GM18517 (cell line): ENCODE data around the gene FAM72D.
"Not testable (repeated sequence)": the region's sequence is repeated elsewhere in the genome, so short reads cannot be mapped to it uniquely, and the experiment has no call there.

Experiments
- ATAC-seq: cut with Tn5 transposase; IDR thresholded peaks from one replicate; pipeline ENCODE4 v1.9.1; 2021; ENCODE audit warnings: mild to moderate bottlenecking, moderate library complexity; ENCODE audit not compliant: unreplicated experiment

FAM72D gene

DNA sequence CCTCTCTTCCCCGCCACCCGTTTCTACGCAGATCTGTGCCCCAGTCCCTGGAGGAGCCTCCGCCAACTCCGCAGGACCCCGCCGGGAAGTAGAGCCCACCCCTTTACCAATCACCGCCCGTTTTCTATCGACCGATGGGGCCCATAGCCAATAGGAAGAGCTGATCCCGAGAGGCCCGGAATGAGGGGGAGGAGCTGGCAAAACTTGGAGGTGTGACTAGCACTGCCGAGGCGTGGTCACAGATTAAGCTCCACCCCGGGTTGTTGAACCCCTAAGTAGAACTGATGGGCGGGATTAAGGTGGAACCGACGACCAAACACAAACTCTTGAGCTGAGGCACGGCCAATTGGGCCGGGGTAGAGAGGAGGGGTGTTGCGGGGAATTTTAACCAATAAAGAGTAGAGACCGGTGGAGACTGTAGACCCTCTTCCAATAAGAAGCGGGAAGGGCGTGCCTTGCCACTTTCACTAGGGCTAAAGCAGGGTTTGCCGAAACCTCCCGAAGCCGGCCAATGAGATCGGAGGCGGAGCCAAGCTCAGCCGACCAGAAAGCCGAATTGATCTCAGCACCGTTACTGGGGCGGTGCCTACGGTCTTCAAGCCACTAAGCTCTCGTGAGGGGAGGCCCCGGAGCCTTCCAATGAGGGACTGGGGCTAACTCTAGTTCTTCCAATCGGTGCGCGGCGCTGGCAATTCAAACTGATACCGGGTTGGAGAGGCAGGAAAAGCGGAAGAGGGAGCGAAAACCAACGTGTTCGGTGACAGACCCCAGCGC is at the start of gene FAM72D, which contains the start of gene SRGAP2B:
FAM72D (plus strand) TSS at position 691 of the 774 bp plus-strand sequence. CDS start 874 bp downstream, outside the sequence.
SRGAP2B (minus strand) TSS at position 45 of the 774 bp plus-strand sequence. CDS start 2,427 bp downstream, outside the sequence.
- peak; percentile 90 for ATAC-seq

DNA sequence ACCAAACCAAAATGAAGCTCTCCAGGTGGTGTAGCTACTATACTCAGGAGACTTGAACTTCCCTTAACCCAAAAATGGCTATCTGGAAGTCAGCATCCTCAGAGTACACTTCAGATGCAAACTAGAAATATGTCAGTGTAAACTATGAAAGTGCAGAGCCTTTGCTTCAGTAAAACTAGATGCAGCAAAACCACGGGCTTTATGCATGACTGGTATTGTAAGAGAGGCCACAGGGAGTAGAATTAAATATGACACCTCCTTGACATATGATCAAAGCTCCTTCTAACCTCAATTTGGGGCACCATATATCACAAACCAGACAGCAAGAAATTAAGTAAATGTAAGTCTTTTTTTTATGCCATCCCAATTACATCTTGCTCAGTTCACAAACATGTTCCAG is 48.2 kb upstream of the FAM72D start:
- ATAC-seq: peak; percentile 78

- ATAC-seq: not testable (repeated sequence)
Observed at GRCh38 chr1:145048181-145048856, 47.5 kb upstream of the FAM72D start.

GRCh38 chr1:145052019-145052776 is 43.6 kb upstream of the FAM72D start:
- ATAC-seq: not testable (repeated sequence)

- not testable (repeated sequence) for ATAC-seq
Observed at GRCh38 chr1:145053428-145053827, 42.3 kb upstream of the FAM72D start.

DNA sequence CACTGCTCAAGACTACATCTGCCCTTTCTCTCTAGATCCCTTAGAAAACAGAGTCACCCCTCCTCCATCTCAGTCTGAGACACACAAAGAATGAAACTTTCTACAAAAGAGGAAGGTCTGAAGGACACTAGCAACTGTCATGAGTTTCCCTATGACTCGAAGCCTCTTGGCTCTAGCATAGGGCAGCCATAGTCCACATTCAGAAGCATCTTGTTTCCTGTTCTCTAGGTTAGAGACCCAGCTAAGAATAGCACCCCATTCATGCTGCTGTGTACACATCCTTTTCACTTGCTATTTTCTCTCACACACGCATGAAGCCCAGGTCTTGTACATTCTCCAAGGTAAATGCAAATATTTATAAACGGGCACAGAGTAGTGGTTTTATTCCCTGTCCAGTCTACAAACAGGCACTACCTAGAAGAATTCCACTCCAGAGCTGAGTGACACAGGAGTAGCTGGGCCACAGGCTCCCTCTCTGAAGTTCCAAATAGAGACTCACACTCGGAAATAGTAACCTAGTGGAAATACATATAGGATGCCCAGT is 40.5 kb upstream of the FAM72D start:
- peak; percentile 98 for ATAC-seq

GRCh38 chr1:145058184-145058583 is 37.6 kb upstream of the FAM72D start:
- peak; percentile 44 for ATAC-seq

- not testable (repeated sequence) for ATAC-seq
Observed at GRCh38 chr1:145063285-145063684, 32.5 kb upstream of the FAM72D start.

GRCh38 chr1:145063941-145064648 is 31.7 kb upstream of the FAM72D start:
- not testable (repeated sequence) for ATAC-seq

- ATAC-seq: not testable (repeated sequence)
Observed at GRCh38 chr1:145065194-145065826, 30.5 kb upstream of the FAM72D start.

- ATAC-seq: not testable (repeated sequence)
Observed at GRCh38 chr1:145066486-145066885, 29.3 kb upstream of the FAM72D start.

GRCh38 chr1:145071569-145071968 is 24.2 kb upstream of the FAM72D start:
- not testable (repeated sequence) for ATAC-seq

- not testable (repeated sequence) for ATAC-seq
Observed at GRCh38 chr1:145074021-145074559, 21.7 kb upstream of the FAM72D start.

- not testable (repeated sequence) for ATAC-seq
Observed at GRCh38 chr1:145076877-145077276, 18.9 kb upstream of the FAM72D start.

GRCh38 chr1:145077872-145078786 is 17.6 kb upstream of the FAM72D start:
- ATAC-seq: not testable (repeated sequence)

GRCh38 chr1:145078787-145079370 is 16.9 kb upstream of the FAM72D start:
- not testable (repeated sequence) for ATAC-seq

- ATAC-seq: not testable (repeated sequence)
Observed at GRCh38 chr1:145079737-145080136, 16.0 kb upstream of the FAM72D start.

GRCh38 chr1:145080193-145080592 is 15.6 kb upstream of the FAM72D start:
- not testable (repeated sequence) for ATAC-seq
